GM12864 (cell line): ENCODE data around the gene KIF1B.

Experiments
- DNase-seq: peaks from one replicate; pipeline ENCODE4 v3.0.0-alpha.2; 2011; ENCODE audit warnings: low read depth
- H3K4me3 ChIP-seq: 2 replicates; pipeline ENCODE4 v1.5.1; 2011; ENCODE audit warnings: mild to moderate bottlenecking, low read depth, low read length, control low read depth
- CTCF ChIP-seq: IDR thresholded peaks from 2 replicates; pipeline ENCODE4 v1.5.1; 2011; ENCODE audit warnings: low read depth, mild to moderate bottlenecking, moderate library complexity, low read length, control low read depth, inconsistent platforms; ENCODE audit errors: missing control alignments

The KIF1B gene

GRCh38 chr1:10292188-10292587 lies 81.8 kb downstream of the KIF1B start:
- no peak overlapping the region for H3K4me3 ChIP-seq
- no peak for DNase-seq
- TF ChIP-seq CTCF = no peak

- no peak for DNase-seq
- H3K4me3 ChIP-seq = no peak overlapping the region
Observed at GRCh38 chr1:10295481-10296085, 85.2 kb downstream of the KIF1B start.

GRCh38 chr1:10299151-10299550 lies 88.8 kb downstream of the KIF1B start:
- no peak for DNase-seq
- no peak overlapping the region for H3K4me3 ChIP-seq
- no peak for TF ChIP-seq CTCF

More at GRCh38 chr1:10295481-10296085, 85.2 kb downstream of the KIF1B start:
- TF ChIP-seq CTCF = no peak

GRCh38 chr1:10302416-10302815 lies 92.0 kb downstream of the KIF1B start:
- no peak overlapping the region for H3K4me3 ChIP-seq
- no peak for TF ChIP-seq CTCF
- DNase-seq = no peak

GRCh38 chr1:10304295-10304694 lies 93.9 kb downstream of the KIF1B start:
- no peak for TF ChIP-seq CTCF
- no peak overlapping the region for H3K4me3 ChIP-seq
- no peak for DNase-seq

- TF ChIP-seq CTCF = no peak
- no peak for DNase-seq
- no peak overlapping the region for H3K4me3 ChIP-seq
Observed at GRCh38 chr1:10306435-10306834, 96.1 kb downstream of the KIF1B start.

GRCh38 chr1:10308001-10308400 lies 97.6 kb downstream of the KIF1B start:
- no peak for TF ChIP-seq CTCF
- H3K4me3 ChIP-seq = no peak overlapping the region
- no peak for DNase-seq
